K562 (cell line): Measurements from ENCODE around the gene RNF6. TPM values are rescaled to one million over a fixed set of nuclear protein-coding genes. Genes with fewer than 3 reads are reported as not detected.
A peak's percentile ranks its signal among the peaks of the same experiment; 100 is the strongest.

ENCODE experiments used
- BACH1 ChIP-seq: fragments of 200-800 bp; sonication (Bioruptor generic); IDR thresholded peaks from 2 replicates; pipeline ENCODE4 v1.6.1; 2016; ENCODE audit warnings: missing genetic modification characterization, missing compliant biosample characterization
- CTBP1 ChIP-seq: fragments of 450-650 bp; IDR thresholded peaks from 2 replicates; pipeline ENCODE4 v1.6.1; 2016; ENCODE audit warnings: borderline replicate concordance
- DPF2 ChIP-seq: fragments of 450-650 bp; IDR thresholded peaks from 2 replicates; pipeline ENCODE4 v1.6.1; 2016
- EHMT2 ChIP-seq: fragments of 450-650 bp; IDR thresholded peaks from 2 replicates; pipeline ENCODE4 v1.6.1; 2018; ENCODE audit warnings: antibody characterized with exemption
- EZH2 ChIP-seq: IDR thresholded peaks from 2 replicates; pipeline ENCODE4 v1.6.1; 2012; ENCODE audit warnings: low read depth, mild to moderate bottlenecking, inconsistent platforms, low read length, borderline replicate concordance
- FOXP1 ChIP-seq: sonication (generic); formaldehyde crosslinking; IDR thresholded peaks from 2 replicates; pipeline ENCODE4 v1.8.0; 2022; ENCODE audit warnings: mild to moderate bottlenecking, missing genetic modification reagents
- GTF2E2 ChIP-seq: fragments of 200-800 bp; sonication (Bioruptor generic); IDR thresholded peaks from 2 replicates; pipeline ENCODE4 v1.6.1; 2016; ENCODE audit warnings: missing genetic modification characterization, missing compliant biosample characterization
- HMG20B ChIP-seq: fragments of 250-450 bp; sonication (Bioruptor Pico); IDR thresholded peaks from 2 replicates; pipeline ENCODE4 v1.5.0; 2021; ENCODE audit warnings: mild to moderate bottlenecking
- MTF1 ChIP-seq: fragments of 250-450 bp; sonication (Bioruptor Pico); IDR thresholded peaks from 2 replicates; pipeline ENCODE4 v1.9.0; 2021; ENCODE audit warnings: moderate library complexity, mild to moderate bottlenecking, inconsistent platforms, borderline replicate concordance
- NR2C2 ChIP-seq, 2 experiments: fragments of 200-800 bp in 1 of 2; sonication (Bioruptor generic) in 1 of 2; sonication (generic) in 1 of 2; formaldehyde crosslinking in 1 of 2; IDR thresholded peaks; 2 replicates each; pipeline versions ENCODE4 v1.6.1 to v1.8.0; 2016 to 2022; ENCODE audit warnings: mild to moderate bottlenecking in 1 of 2, missing compliant biosample characterization in 1 of 2, missing genetic modification characterization in 1 of 2, missing genetic modification reagents in 1 of 2
- NR2F6 ChIP-seq: fragments of 450-650 bp; formaldehyde crosslinking; IDR thresholded peaks from 2 replicates; pipeline ENCODE4 v1.4.0; 2020; ENCODE audit warnings: mild to moderate bottlenecking
- PHF8 ChIP-seq: fragments of 200-600 bp; sonication (generic); IDR thresholded peaks from 2 replicates; pipeline ENCODE4 v1.6.1; 2012; ENCODE audit warnings: mixed run types, mild to moderate bottlenecking, inconsistent platforms, low read length, moderate library complexity, borderline replicate concordance
- RBM39 ChIP-seq: fragments of 200-400 bp; formaldehyde crosslinking; optimal IDR thresholded peaks from 2 replicates; pipeline ENCODE3; 2018; ENCODE audit warnings: low read depth, low read length
- THAP7 ChIP-seq: fragments of 250-450 bp; sonication (Bioruptor Pico); IDR thresholded peaks from 2 replicates; pipeline ENCODE4 v1.5.0; 2021
- ZC3H8 ChIP-seq: fragments of 450-650 bp; IDR thresholded peaks from 2 replicates; pipeline ENCODE4 v1.6.1; 2017
- ZFP30 ChIP-seq: fragments of 250-450 bp; sonication (Bioruptor Pico); IDR thresholded peaks from 2 replicates; pipeline ENCODE4 v1.8.0; 2022; ENCODE audit warnings: moderate library complexity, mild to moderate bottlenecking, inconsistent platforms, borderline replicate concordance
- ZNF175 ChIP-seq: fragments of 200-800 bp; sonication (Bioruptor generic); IDR thresholded peaks from 2 replicates; pipeline ENCODE4 v1.6.1; 2016; ENCODE audit warnings: low read depth, mild to moderate bottlenecking, missing genetic modification characterization, missing compliant biosample characterization
- ZNF639 ChIP-seq, 2 experiments: fragments of 200-800 bp in 1 of 2; sonication (Bioruptor generic) in 1 of 2; sonication (generic) in 1 of 2; formaldehyde crosslinking in 1 of 2; IDR thresholded peaks in 1 of 2; conservative IDR thresholded peaks in 1 of 2; 2 replicates each; pipeline versions ENCODE4 v1.5.0 to v1.6.1; 2016 to 2020; ENCODE audit warnings: missing compliant biosample characterization in 1 of 2, missing genetic modification characterization in 1 of 2, missing genetic modification reagents in 1 of 2
- ZNF740 ChIP-seq, 3 experiments: fragments of 200-800 bp in 1 of 3; sonication (Bioruptor generic) in 1 of 3; sonication (generic) in 1 of 3; formaldehyde crosslinking in 1 of 3; IDR thresholded peaks; 2 replicates each; pipeline versions ENCODE4 v1.6.1 to v1.8.0; 2016 to 2022; ENCODE audit warnings: mild to moderate bottlenecking in 2 of 3, missing compliant biosample characterization in 2 of 3, missing genetic modification characterization in 2 of 3, missing genetic modification reagents in 1 of 3
- polyA plus RNA-seq, 8 experiments: library from polyadenylated mRNA; depleted of rRNA in 4 of 8; stranded (reverse) in 5 of 8; unstranded in 3 of 8; fragments of >200 nt; fragmentation: Nextera tagmentation in 2 of 8; fragmentation: Illumina TruSeq in 1 of 8; extraction: Ambion mirVana in 2 of 8; extraction: Trizol in 1 of 8; gene quantifications; 2 replicates each; pipeline versions ENCODE4 v1.2.1 to v1.2.3, GENCODE V29; 2011 to 2014; ENCODE audit warnings: inconsistent platforms in 1 of 8, missing spikeins in 1 of 8
- total RNA-seq, 7 experiments: library from RNA; depleted of rRNA in 6 of 7; stranded (reverse); fragments of >200 nt in 6 of 7; fragmentation: Illumina TruSeq in 2 of 7; extraction: Trizol in 2 of 7; gene quantifications; 2 replicates each; pipeline versions ENCODE4 v1.2.1 to v1.2.3, GENCODE V29; 2011 to 2021; ENCODE audit warnings: low replicate concordance in 1 of 7
- TF ChIP-seq, protein P1 (sequence below): fragments of 450-650 bp; IDR thresholded peaks from 2 replicates; pipeline ENCODE4 v1.6.1; 2017; ENCODE audit warnings: antibody characterized with exemption

Gene RNF6
- total and polyA plus RNA-seq, 9 of the 15 experiments (the other 6 are each of a cell fraction or from before 2014, with no cell fraction given), result 12.0 to 31.4 (median 22.3) TPM

GRCh38 chr13:26221721-26222519 is at the start of gene RNF6 (continued):
- TF ChIP-seq, protein P1, sequence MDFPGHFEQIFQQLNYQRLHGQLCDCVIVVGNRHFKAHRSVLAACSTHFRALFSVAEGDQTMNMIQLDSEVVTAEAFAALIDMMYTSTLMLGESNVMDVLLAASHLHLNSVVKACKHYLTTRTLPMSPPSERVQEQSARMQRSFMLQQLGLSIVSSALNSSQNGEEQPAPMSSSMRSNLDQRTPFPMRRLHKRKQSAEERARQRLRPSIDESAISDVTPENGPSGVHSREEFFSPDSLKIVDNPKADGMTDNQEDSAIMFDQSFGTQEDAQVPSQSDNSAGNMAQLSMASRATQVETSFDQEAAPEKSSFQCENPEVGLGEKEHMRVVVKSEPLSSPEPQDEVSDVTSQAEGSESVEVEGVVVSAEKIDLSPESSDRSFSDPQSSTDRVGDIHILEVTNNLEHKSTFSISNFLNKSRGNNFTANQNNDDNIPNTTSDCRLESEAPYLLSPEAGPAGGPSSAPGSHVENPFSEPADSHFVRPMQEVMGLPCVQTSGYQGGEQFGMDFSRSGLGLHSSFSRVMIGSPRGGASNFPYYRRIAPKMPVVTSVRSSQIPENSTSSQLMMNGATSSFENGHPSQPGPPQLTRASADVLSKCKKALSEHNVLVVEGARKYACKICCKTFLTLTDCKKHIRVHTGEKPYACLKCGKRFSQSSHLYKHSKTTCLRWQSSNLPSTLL, result no peak
- TF ChIP-seq ZNF175 (CRISPR knock-in tag) (no peak), DPF2 (no peak), BACH1 (tag) (no peak), ZFP30 (CRISPR knock-in tag) (no peak), RBM39 (no peak), ZNF639 (CRISPR knock-in tag; conservative IDR thresholded peaks at IDR 0.05 in 1 of 2, IDR thresholded peaks at IDR 0.05 in 1 of 2) (peak; percentile 69 to 87; a peak in 2 of 4 replicates), CTBP1 (peak; percentile 44; the same call in 1 of the 2 replicates), PHF8 (peak; percentile 100), ZC3H8 (no peak), HMG20B (CRISPR knock-in tag) (no peak), NR2C2 (CRISPR knock-in tag; IDR thresholded peaks at IDR 0.05) (no peak), NR2C2 (tag; IDR thresholded peaks at IDR 0.05) (peak; percentile 78), GTF2E2 (peak; percentile 84), THAP7 (CRISPR knock-in tag) (no peak), EZH2 (no peak), NR2F6 (CRISPR knock-in tag) (no peak), MTF1 (no peak), ZNF740 (CRISPR knock-in tag; IDR thresholded peaks at IDR 0.05) (no peak), ZNF740 (tag; IDR thresholded peaks at IDR 0.05) (no peak), EHMT2 (no peak; the same call in 1 of the 2 replicates), FOXP1 (CRISPR knock-in tag) (no peak)
